Stomach (tissue), 9 donors: ENCODE results near the gene BTF3. TPM values are rescaled to one million over a fixed set of nuclear protein-coding genes. Genes with fewer than 3 reads are reported as not detected.

ENCODE experiments used
- DNase-seq, 2 donors: peaks; one replicate each; pipeline versions ENCODE4 v3.0.0 to v3.0.0-alpha.2; 2013 to 2019
- H3K27ac ChIP-seq, 5 donors: fragments of 200-600 bp in 4 of 5; sonication (generic) in 4 of 5; one replicate each; pipeline ENCODE4 v1.5.1; 2013 to 2019; ENCODE audit warnings: mild to moderate bottlenecking in 1 of 5, moderate library complexity in 1 of 5
- H3K27me3 ChIP-seq, 3 donors: fragments of 200-600 bp; sonication (generic); one replicate each; pipeline ENCODE4 v1.5.1; 2017 to 2019; ENCODE audit warnings: mixed run types in 1 of 3
- H3K36me3 ChIP-seq, 4 donors: fragments of 200-600 bp; sonication (generic); 1 replicate in 3 of 4; 2 replicates in 1 of 4; pipeline ENCODE4 v1.5.1; 2016 to 2019
- H3K4me1 ChIP-seq, 4 donors: fragments of 200-600 bp; sonication (generic); one replicate each; pipeline ENCODE4 v1.5.1; 2016 to 2019
- H3K4me3 ChIP-seq, 4 donors: fragments of 200-600 bp; sonication (generic) in 3 of 4; one replicate each; pipeline ENCODE4 v1.5.1; 2016 to 2019; ENCODE audit warnings: mild to moderate bottlenecking in 1 of 4
- H3K9me3 ChIP-seq, 4 donors: fragments of 200-600 bp; sonication (generic); one replicate each; pipeline ENCODE4 v1.5.1; 2016 to 2019
- CTCF ChIP-seq, 7 experiments: fragments of 450-650 bp in 4 of 7; fragments of 200-600 bp in 3 of 7; sonication (generic) in 3 of 7; IDR thresholded peaks; one replicate each; pipeline ENCODE4 v1.5.1; 2016 to 2019; ENCODE audit warnings: antibody characterized with exemption in 7 of 7, control low read depth in 2 of 7, mild to moderate bottlenecking in 1 of 7
- EP300 ChIP-seq: sonication (generic); formaldehyde crosslinking; IDR thresholded peaks from one replicate; pipeline ENCODE4 v1.6.1; 2017; ENCODE audit warnings: antibody characterized with exemption
- POLR2A ChIP-seq, 4 donors: fragments of 450-650 bp; IDR thresholded peaks; one replicate each; pipeline ENCODE4 v1.6.1; 2016; ENCODE audit warnings: antibody characterized with exemption in 4 of 4, control low read depth in 2 of 4, mild to moderate bottlenecking in 1 of 4, moderate library complexity in 1 of 4
- POLR2AphosphoS5 ChIP-seq, 3 donors: sonication (generic); formaldehyde crosslinking; IDR thresholded peaks; one replicate each; pipeline ENCODE4 v1.6.1; 2016; ENCODE audit warnings: antibody characterized with exemption in 3 of 3
- WGBS, 5 donors: extraction: QIAGEN DNeasy Blood & Tissue Kit in 3 of 5; methylation state at CpG; one replicate each; pipeline versions ENCODE4 v1.1.5 to v1.1.7; 2013 to 2018; 5-methylcytosine and 5-hydroxymethylcytosine counted together
- intact Hi-C: fragments of 100-400 bp; cut with DNase I; formaldehyde crosslinking; loops from one replicate; pipeline ENCODE4 v1.15.1; 2023; ENCODE audit warnings: low total_unique reads
- polyA plus RNA-seq, 3 donors: library from polyadenylated mRNA; stranded (reverse); fragments of 200-250 nt; gene quantifications; one replicate each; pipeline ENCODE4 v1.2.3, GENCODE V29; 2013
- total RNA-seq, 5 donors: library from RNA; depleted of rRNA; stranded (reverse); fragments of >200 nt; gene quantifications; one replicate each; pipeline versions ENCODE4 v1.1.0 to v1.2.3, GENCODE V29; 2014 to 2016
- donor health status: healthy with polysubstance abuse.
- donor health status: Bipolar disorder and iron deficiency.
- donor health status: healthy.

BTF3 gene
- total and polyA plus RNA-seq, 8 donors = 154 to 1,046 (median 421) TPM

- intact Hi-C loops = no loop called here
- H3K27ac ChIP-seq = peak overlapping the region; percentile 59 to 87 (median 70)
These were observed 15.8 kb downstream of the BTF3 start for GRCh38 chr5:73513996-73514395.

GRCh38 chr5:73514418-73514817 lies 16.2 kb downstream of the BTF3 start:
- intact Hi-C loops = no loop called here

More at GRCh38 chr5:73513996-73514395, 15.8 kb downstream of the BTF3 start:
- H3K27me3 ChIP-seq = no peaks in the 10 kb centered on the region
- H3K4me1 ChIP-seq = peaks cover 15 to 35% (median 20%) of the 10 kb centered on the region in 4 donors
- H3K9me3 ChIP-seq = no peaks in the 10 kb centered on the region
- peak; percentile 52 to 73 for DNase-seq
- peak in 2 of 3 donors; percentile 49 to 64 for TF ChIP-seq POLR2AphosphoS5 (IDR thresholded peaks at IDR 0.05)
- TF ChIP-seq EP300 = no peak
- WGBS, 5 donors = 39 to 61% (median 49%) methylated on average over 3 of the region's 3 CpGs
- H3K36me3 ChIP-seq = no peaks in the 10 kb centered on the region
- H3K4me3 ChIP-seq = no peak overlapping the region

GRCh38 chr5:73515232-73515631 lies 17.0 kb downstream of the BTF3 start:
- no peaks in the 10 kb centered on the region for H3K9me3 ChIP-seq
- TF ChIP-seq CTCF (IDR thresholded peaks at IDR 0.05) (no peak), POLR2AphosphoS5 (IDR thresholded peaks at IDR 0.05) (peak in 1 of 3 donors; percentile 53)
- peak; percentile 75 to 78 for DNase-seq
- no peaks in the 10 kb centered on the region for H3K36me3 ChIP-seq
- no peak overlapping the region for H3K4me3 ChIP-seq
- 17 to 33% (median 23%) methylated on average over 4 of the region's 4 CpGs for WGBS, 5 donors
- peaks cover 17 to 45% (median 23%) of the 10 kb centered on the region in 4 donors for H3K4me1 ChIP-seq
- H3K27ac ChIP-seq = peak overlapping the region; percentile 59 to 89 (median 70)
- intact Hi-C loops = no loop called here
- no peaks in the 10 kb centered on the region for H3K27me3 ChIP-seq

More at GRCh38 chr5:73514418-73514817, 16.2 kb downstream of the BTF3 start:
- no peaks in the 10 kb centered on the region for H3K36me3 ChIP-seq
- TF ChIP-seq POLR2AphosphoS5 (IDR thresholded peaks at IDR 0.05) = no peak
- no peak for TF ChIP-seq CTCF (IDR thresholded peaks at IDR 0.05)
- no peak for TF ChIP-seq POLR2A (IDR thresholded peaks at IDR 0.05)
- no peak for TF ChIP-seq EP300
- no peak for DNase-seq
- H3K4me3 ChIP-seq = no peak overlapping the region
- H3K9me3 ChIP-seq = no peaks in the 10 kb centered on the region
- no peaks in the 10 kb centered on the region for H3K27me3 ChIP-seq
- peak overlapping the region; percentile 59 to 87 (median 70) for H3K27ac ChIP-seq
- 29 to 64% (median 56%) methylated on average over 2 of the region's 2 CpGs for WGBS, 5 donors
- H3K4me1 ChIP-seq = peaks cover 17 to 38% (median 20%) of the 10 kb centered on the region in 4 donors

GRCh38 chr5:73519531-73520283 lies 21.5 kb downstream of the BTF3 start:
- H3K27me3 ChIP-seq = no peaks in the 10 kb centered on the region
- H3K27ac ChIP-seq = no peak overlapping the region
- peaks cover 12 to 41% (median 18%) of the 10 kb centered on the region in 4 donors for H3K4me1 ChIP-seq
- intact Hi-C loops = no loop called here
- TF ChIP-seq POLR2A (IDR thresholded peaks at IDR 0.05) (no peak), POLR2AphosphoS5 (IDR thresholded peaks at IDR 0.05) (peak in 1 of 3 donors; percentile 33), CTCF (IDR thresholded peaks at IDR 0.05) (peak in 5 of 7 experiments; percentile 44 to 88 (median 67))
- H3K4me3 ChIP-seq = no peak overlapping the region
- WGBS, 5 donors = 9 to 17% (median 9%) methylated on average over 14 to 16 of the region's 16 CpGs
- DNase-seq = peak; percentile 74 to 91
- no peaks in the 10 kb centered on the region for H3K36me3 ChIP-seq
- H3K9me3 ChIP-seq = no peaks in the 10 kb centered on the region

GRCh38 chr5:73522989-73523388 lies 24.7 kb downstream of the BTF3 start:
- H3K9me3 ChIP-seq = no peaks in the 10 kb centered on the region
- DNase-seq = no peak
- TF ChIP-seq CTCF (IDR thresholded peaks at IDR 0.05) = no peak
- H3K27me3 ChIP-seq = no peaks in the 10 kb centered on the region
- H3K36me3 ChIP-seq = no peaks in the 10 kb centered on the region
- intact Hi-C loops = no loop called here
- 79 to 93% (median 91%) methylated on average over 7 of the region's 7 CpGs for WGBS, 5 donors
- no peak overlapping the region for H3K27ac ChIP-seq
- no peak overlapping the region for H3K4me3 ChIP-seq
- H3K4me1 ChIP-seq = peaks cover 0 to 28% (median 10%) of the 10 kb centered on the region in 4 donors
